CD4-positive, alpha-beta T cell treated with Interleukin-15 for 4 hours (primary cell): Measurements from ENCODE around the gene UBAC1.
"Not testable (repeated sequence)": the region's sequence is repeated elsewhere in the genome, so short reads cannot be mapped to it uniquely, and the experiment has no call there.

Source experiments
- DNase-seq: peaks from one replicate; pipeline ENCODE4 v3.0.0-alpha.2; 2020; ENCODE audit warnings: low spot score

UBAC1 gene

DNA sequence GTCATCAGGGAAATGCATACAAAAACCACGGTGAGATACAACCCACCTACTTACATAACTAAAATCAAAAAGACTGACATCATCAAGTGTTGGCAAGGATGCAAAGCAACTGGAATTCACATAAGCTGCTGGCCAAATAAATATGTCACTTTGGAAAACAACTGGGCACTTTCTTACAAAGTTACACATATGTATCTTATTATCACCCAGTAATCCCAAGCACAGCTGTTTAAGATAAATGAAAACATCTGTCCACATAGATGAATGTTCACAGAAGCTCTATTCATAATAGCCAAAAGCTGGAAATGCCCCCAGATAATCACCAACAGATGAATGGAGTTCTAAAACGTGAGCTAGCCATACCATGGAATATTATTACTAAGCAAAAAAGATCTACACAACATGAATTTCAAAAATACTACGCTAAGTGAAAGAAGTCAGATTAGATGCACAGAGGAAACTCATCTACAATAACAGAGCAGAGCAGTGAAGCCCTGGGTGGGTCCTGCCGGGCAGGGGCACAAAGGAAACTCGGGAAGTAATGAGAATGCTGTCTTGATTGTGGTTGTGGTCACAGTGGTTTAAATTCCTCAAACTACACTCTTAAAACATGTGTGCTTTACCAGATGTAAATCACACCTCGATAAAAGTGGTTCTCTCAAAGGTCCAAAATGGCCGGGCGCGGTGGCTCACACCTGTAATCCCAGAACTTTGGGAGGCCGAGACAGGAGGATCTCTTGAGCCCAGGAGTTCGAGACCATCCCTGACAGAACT, 62.4 kb downstream of the UBAC1 start:
- no peak for DNase-seq

- DNase-seq, result no peak
Measured at GRCh38 chr9:135896626-135897025, 64.5 kb downstream of the UBAC1 start.

GRCh38 chr9:135896205-135896604, 65.0 kb downstream of the UBAC1 start:
- DNase-seq, result no peak

GRCh38 chr9:135895202-135895848, 65.8 kb downstream of the UBAC1 start:
- DNase-seq, result no peak

GRCh38 chr9:135893104-135893503, 68.1 kb downstream of the UBAC1 start:
- DNase-seq, result no peak

- not testable (repeated sequence) for DNase-seq
Measured at GRCh38 chr9:135892327-135892726, 68.8 kb downstream of the UBAC1 start.

GRCh38 chr9:135891027-135891631, 70.0 kb downstream of the UBAC1 start:
- DNase-seq, result no peak

DNA sequence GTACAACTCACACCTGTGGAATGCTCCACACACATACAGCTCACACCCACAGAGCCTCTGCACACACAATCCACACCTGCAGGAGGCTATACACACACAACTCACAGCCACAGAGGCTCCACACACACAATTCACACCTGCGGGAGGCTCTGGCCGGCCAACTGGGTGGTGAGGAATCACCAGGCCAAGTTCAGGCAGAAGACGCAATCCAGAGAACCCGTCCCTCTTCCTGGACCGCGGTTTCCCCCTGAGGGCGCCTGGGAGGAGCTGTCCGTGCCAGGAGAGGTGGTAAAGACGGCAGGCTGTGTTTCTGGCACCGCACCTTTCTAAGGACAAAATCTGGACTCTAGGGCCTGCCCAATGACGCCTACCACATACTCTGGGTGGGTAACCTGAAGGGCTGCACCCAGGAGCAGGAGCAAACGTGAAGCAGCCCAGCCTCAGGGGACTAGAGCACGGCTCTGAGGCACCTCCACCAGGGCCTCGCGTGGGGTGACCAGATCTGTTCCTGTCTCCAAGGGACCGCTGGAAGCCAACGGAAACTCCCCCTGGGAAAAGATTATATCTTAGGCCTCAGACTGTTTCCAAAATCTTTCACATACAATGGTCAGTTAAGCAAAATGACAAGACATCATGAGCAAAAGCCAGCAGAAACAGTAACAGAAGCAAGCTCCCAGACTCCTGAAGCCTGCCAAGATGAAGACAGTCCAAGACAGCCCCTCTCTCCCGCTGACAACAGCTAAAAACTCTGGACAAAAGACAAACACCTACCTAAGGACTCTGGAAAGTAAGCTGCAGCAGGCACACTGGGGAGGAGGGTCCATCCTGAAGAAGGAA, 70.8 kb downstream of the UBAC1 start:
- DNase-seq, result no peak

DNA sequence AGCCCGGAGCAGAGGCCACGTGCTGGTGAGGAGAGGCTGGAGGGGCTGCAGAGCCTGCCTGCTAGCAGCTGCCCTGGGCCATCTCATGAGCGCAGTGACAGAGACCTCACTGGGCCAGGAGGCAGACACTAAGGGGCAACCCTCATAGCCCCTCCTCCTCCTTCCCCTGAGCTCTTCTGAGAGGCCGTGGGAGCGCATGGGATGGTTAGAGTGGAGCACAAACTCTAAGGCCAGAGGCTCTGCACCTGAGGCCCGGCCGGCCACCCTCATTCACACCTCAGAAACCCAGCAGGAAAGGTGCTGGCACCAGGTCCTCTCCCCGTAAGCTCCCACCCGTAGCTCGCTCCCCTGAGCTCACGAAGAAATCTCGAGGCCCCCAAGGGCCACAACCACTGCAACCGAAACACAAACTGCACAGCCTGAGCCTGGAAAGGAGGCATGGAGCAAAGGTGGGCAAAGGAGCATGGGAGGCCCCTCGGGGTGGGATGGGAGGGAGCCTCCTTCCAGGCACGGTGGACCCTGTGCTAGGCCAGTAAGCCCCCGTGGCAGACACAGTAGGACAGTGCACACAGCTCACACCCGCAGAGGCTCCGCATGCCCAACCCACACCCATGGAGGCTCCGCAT, 71.5 kb downstream of the UBAC1 start:
- DNase-seq, result no peak

DNA sequence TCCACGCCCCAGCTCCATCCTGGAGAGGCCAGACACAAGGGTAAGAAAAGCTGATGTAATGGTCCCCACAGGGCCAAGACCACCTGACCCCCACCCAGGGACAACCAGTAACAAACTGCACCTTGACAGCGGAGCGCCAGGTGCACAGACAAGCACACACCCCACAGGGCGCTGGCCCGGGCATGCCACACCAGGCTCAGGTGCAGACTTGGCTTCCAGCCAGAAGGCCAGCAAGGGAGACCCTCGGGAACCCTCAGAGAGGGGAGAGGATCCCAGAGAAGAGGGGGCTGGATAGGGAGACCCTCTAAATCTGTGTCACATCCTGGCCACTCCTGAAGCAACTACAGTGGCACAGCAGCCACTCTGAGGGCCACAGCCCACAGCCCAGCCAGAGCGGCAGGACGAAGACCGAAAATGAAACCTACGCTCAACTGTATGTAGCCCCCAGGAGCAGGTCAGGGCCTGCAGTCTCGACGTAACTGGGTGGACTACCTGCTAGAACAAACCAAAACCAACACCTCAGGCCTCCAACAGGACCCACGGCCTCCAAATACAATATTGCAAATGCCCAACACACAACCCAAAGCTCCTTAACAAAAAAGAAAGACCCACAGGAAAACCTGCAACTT, 72.3 kb downstream of the UBAC1 start:
- no peak for DNase-seq

DNA sequence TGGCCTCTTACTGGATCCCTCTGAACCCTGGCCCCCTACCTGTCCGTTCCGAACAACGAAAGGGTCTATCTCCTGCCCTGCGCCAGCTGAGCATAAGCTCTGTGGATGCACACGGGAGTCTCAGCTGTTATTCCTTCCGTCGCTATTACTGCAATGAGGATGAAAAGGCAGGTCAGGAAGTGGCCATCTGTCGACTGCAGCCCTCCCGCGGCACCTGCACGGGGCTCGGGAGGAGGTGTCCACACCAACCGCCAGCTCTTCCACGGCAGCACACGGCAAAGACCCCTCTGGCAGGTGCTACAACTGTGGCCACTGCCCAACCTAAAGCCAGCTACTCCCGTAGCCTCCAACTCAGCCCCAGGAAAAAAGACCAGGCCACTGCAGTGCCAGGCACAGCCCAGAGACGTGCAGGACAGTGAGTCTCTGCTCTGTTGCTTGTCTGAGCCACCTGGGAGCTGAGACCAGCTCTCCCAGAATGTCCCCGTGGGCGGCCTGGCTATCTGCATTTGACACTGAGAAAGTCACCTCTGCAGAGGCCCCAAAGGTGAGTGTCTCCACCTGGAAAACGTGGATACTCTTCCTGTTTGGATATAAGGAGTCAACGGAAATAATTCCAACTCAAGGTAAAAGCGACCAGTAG, 72.9 kb downstream of the UBAC1 start:
- no peak for DNase-seq

DNA sequence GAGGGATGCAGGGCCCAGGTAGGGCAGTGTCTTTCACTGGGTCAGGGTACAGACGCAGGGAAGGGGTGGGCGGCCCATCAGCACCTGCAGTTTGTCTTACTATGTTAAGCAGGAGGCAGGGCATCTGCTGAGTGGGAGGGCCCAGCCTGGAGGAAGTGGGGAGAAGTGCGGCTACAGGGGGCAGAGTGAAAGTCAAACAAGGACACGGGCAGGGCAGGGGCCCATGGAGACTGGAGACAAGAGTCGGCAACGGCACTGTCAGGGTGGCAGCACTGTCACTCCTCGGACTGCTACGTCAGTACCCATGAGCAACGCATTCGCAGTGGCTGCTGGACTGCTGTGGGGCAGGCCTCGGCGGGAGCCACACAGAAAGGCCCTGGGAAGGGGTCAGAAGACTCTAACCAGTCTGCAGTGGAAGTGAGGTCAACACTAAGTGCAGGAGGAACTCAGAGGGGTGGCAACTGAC, 73.6 kb downstream of the UBAC1 start:
- DNase-seq, result peak; percentile 32

DNA sequence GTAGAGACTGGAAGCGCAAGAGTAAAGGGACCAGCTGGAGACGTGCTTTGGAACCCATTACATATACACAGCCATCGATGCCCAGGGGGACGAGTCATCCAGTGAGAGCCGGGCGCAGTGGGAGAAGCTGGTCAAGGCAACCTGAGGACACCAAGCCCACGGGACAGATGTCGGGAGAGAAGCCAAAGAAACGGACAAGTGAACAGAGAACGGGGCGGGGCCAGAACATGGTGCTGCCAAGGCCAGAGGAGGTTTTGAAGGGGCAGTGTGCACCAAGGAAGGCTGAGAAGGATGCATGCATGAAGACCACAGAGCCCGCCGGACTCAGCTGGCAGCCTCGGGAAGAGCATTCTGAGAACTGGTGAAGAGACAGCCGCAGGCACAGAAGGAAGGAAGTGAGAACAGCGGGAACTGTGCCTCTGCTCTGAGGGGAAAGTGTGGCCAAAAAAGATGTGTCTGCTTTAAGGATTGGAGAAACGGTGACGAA, 74.1 kb downstream of the UBAC1 start:
- DNase-seq, result no peak

DNA sequence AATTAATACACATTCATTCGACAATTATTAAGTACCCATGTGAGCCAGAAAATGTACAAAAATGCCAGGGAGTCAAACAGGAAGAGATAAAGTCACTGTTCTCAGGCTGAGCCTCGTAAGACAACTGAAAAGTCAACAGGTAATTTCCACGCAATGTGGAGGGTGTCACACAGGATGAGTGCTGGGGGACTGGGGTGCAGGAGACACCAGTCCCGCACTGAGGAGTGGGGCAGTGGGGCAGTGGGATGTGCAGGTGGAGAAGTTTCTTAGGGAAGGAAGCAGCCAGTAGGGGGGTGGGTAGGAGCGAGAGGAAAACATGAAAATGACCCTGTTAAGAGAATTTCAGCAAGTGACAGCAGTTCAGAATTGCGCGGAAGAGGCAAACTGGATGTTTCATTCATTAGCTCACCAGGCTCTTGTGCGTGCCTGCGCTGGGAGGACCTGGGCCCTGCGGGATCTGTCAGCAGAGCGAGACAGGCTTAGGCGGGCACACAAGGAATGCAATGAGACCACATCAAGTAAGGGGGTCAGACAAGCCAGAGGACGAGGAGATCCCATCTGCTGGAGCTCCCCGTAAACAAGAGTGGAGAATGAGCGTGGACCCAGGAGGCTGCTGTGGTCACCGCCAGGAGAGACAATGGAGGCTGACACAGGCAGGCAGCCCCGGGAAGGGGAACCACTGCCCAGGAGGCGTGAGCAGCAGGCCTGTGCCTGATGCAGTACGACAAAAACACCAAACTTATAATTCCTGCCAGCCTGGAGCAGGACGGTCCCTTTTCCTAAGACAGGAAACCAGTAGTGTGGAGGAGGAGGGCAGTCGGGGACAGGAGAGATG, 74.8 kb downstream of the UBAC1 start:
- no peak for DNase-seq

DNA sequence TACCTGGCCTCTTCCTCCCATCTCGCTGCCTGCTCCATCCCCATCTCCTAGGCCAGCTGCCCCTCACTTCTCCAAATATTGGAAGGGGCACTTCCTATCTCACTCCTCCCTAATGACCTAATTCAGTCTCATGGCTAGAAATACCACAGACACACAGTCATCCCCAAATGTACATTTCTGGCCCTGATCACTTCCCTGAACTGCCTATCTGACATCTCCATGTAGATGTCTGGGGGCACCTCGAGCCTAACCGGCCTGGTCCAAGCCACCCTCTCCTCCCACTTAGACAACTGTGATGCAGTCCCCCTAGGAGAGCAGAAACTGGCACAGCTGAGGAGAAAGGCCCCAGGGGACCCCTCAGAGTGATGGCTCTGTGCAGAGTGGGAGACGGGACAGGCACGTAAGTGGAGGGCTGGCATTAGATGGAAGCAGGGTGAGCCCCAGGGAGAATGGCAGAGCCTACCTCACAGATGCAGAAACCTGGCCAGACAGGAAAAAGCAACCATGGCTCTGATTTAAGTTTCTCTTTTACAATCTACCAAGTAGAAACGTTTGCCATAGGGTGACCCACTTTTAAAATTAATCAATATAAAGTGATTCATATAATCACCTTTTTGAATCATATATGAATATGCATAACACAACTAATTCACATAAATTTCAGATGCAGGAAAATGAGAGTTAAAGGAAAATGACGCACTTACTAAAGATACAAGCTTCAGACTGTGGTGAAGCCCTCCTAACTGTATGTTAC, 75.9 kb downstream of the UBAC1 start:
- no peak for DNase-seq

DNA sequence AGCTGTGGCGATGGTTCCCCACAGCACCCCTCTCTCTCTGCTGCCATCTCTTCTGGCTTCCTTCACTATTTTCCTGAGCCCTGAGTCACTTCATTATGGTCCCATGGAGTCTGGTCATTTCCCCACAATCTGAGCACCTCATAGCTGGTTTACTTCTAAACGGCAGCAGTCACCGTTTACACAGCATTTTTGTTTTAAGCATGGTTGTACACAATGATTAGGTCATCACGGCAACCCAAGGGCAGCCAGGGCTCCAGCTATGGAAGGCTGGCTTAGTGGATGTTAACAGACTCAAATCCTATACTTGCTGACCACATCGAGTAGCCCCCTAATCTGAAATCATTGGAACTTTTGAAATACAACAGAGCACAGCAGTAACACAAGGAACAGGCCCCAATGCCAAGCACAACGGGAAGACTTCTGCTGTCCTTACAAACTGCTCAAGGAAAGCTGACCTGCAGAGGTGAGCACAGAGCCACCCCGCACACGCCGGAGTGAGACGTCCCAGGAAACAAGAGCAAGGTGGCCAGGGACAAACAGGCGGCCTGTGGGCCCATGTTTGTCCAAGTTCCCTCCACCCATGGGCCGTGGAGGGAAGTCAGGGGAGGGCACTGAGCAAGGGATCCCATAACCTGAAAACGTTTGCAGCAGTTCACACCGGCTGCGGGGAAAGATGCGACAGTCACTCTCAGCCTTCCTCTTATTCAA, 76.7 kb downstream of the UBAC1 start:
- no peak for DNase-seq

DNA sequence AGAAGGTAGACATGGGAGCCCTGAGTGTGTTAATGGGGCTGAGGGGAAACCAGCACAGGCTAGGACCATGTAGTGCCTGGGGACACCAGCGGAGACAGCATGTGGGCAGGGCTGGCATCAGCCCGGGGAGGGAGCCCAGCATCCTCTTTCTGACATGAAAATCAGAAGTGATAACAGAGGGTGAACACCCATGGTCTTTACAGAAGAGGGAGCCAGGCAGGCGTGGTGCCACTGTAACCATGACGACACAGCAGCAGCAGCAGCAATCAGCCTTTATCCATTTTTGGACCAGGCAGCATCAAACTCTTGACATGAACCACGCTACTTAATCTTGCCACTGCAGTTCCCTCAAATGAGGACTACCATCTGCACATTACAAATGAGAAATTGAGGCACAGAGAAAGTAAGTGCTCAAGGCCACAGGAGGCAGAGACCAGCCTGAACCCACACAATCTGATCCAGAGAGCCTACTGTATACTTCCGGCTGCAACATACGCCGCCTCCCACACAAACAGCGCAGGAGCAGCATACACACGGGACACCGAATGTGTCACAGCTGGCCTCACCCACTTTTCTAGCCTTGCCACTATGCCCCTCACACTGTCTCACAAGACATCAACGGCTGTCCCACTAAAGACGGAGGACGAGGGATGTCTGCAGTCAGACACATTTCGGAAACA, 77.6 kb downstream of the UBAC1 start:
- no peak for DNase-seq
